WTC11 (cell line): ENCODE data around the gene SINHCAF. TPM values are rescaled to one million over a fixed set of nuclear protein-coding genes. Genes with fewer than 3 reads are reported as not detected.

Source experiments
- CREB1 ChIP-seq: sonication (generic); formaldehyde crosslinking; IDR thresholded peaks from 2 replicates; pipeline ENCODE4 v1.8.0; 2023; ENCODE audit warnings: mild to moderate bottlenecking, missing genetic modification reagents
- CREM ChIP-seq: sonication (generic); formaldehyde crosslinking; IDR thresholded peaks from 2 replicates; pipeline ENCODE4 v1.8.1; 2022; ENCODE audit warnings: mild to moderate bottlenecking, missing genetic modification reagents, moderate library complexity
- ERG ChIP-seq: fragments of 250-450 bp; sonication (Bioruptor Pico); IDR thresholded peaks from 2 replicates; pipeline ENCODE4 v1.8.0; 2021; ENCODE audit warnings: mild to moderate bottlenecking
- JUN ChIP-seq: sonication (generic); formaldehyde crosslinking; IDR thresholded peaks from 2 replicates; pipeline ENCODE4 v1.8.0; 2023; ENCODE audit warnings: mild to moderate bottlenecking, missing genetic modification reagents
- KAT7 ChIP-seq: sonication (generic); formaldehyde crosslinking; IDR thresholded peaks from 2 replicates; pipeline ENCODE4 v1.8.1; 2023; ENCODE audit warnings: missing genetic modification reagents, mild to moderate bottlenecking, borderline replicate concordance
- NFYB ChIP-seq: sonication (generic); formaldehyde crosslinking; conservative IDR thresholded peaks from 2 replicates; pipeline ENCODE4 v1.8.0; 2022; ENCODE audit warnings: low read depth, missing genetic modification reagents
- NR3C1 ChIP-seq: sonication (generic); formaldehyde crosslinking; conservative IDR thresholded peaks from 2 replicates; pipeline ENCODE4 v1.8.1; 2023; ENCODE audit warnings: low read depth, mild to moderate bottlenecking, missing genetic modification reagents
- SMAD4 ChIP-seq: sonication (generic); formaldehyde crosslinking; IDR thresholded peaks from 2 replicates; pipeline ENCODE4 v1.8.0; 2022; ENCODE audit warnings: mild to moderate bottlenecking, missing genetic modification reagents
- USF2 ChIP-seq: sonication (generic); formaldehyde crosslinking; IDR thresholded peaks from 2 replicates; pipeline ENCODE4 v1.8.1; 2023; ENCODE audit warnings: mild to moderate bottlenecking, missing genetic modification reagents, moderate library complexity
- total RNA-seq: library from RNA; stranded (reverse); gene quantifications from 3 replicates; pipeline ENCODE4 v1.2.3, GENCODE V29; 2021
- TF ChIP-seq, protein P1 (sequence below): sonication (generic); formaldehyde crosslinking; IDR thresholded peaks from 2 replicates; pipeline ENCODE4 v1.8.0; 2023; ENCODE audit warnings: missing genetic modification reagents, mild to moderate bottlenecking, borderline replicate concordance
- TF ChIP-seq, protein P2 (sequence below): sonication (generic); formaldehyde crosslinking; IDR thresholded peaks from 2 replicates; pipeline ENCODE4 v1.8.1; 2023; ENCODE audit warnings: mild to moderate bottlenecking, missing genetic modification reagents

Gene SINHCAF
- total RNA-seq, 1 experiment from 2014 or later = 407 TPM

GRCh38 chr12:31231611-31232360 is 94.2 kb downstream of the SINHCAF start (continued):
- TF ChIP-seq, protein P1, sequence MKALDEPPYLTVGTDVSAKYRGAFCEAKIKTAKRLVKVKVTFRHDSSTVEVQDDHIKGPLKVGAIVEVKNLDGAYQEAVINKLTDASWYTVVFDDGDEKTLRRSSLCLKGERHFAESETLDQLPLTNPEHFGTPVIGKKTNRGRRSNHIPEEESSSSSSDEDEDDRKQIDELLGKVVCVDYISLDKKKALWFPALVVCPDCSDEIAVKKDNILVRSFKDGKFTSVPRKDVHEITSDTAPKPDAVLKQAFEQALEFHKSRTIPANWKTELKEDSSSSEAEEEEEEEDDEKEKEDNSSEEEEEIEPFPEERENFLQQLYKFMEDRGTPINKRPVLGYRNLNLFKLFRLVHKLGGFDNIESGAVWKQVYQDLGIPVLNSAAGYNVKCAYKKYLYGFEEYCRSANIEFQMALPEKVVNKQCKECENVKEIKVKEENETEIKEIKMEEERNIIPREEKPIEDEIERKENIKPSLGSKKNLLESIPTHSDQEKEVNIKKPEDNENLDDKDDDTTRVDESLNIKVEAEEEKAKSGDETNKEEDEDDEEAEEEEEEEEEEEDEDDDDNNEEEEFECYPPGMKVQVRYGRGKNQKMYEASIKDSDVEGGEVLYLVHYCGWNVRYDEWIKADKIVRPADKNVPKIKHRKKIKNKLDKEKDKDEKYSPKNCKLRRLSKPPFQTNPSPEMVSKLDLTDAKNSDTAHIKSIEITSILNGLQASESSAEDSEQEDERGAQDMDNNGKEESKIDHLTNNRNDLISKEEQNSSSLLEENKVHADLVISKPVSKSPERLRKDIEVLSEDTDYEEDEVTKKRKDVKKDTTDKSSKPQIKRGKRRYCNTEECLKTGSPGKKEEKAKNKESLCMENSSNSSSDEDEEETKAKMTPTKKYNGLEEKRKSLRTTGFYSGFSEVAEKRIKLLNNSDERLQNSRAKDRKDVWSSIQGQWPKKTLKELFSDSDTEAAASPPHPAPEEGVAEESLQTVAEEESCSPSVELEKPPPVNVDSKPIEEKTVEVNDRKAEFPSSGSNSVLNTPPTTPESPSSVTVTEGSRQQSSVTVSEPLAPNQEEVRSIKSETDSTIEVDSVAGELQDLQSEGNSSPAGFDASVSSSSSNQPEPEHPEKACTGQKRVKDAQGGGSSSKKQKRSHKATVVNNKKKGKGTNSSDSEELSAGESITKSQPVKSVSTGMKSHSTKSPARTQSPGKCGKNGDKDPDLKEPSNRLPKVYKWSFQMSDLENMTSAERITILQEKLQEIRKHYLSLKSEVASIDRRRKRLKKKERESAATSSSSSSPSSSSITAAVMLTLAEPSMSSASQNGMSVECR = no peak
- TF ChIP-seq CREM (CRISPR knock-in tag) (no peak), USF2 (CRISPR knock-in tag) (no peak), NR3C1 (CRISPR knock-in tag) (no peak), SMAD4 (CRISPR knock-in tag) (no peak), NFYB (CRISPR knock-in tag) (no peak), KAT7 (CRISPR knock-in tag) (no peak), ERG (no peak), CREB1 (CRISPR knock-in tag) (no peak), JUN (CRISPR knock-in tag) (no peak)
- TF ChIP-seq, protein P2, sequence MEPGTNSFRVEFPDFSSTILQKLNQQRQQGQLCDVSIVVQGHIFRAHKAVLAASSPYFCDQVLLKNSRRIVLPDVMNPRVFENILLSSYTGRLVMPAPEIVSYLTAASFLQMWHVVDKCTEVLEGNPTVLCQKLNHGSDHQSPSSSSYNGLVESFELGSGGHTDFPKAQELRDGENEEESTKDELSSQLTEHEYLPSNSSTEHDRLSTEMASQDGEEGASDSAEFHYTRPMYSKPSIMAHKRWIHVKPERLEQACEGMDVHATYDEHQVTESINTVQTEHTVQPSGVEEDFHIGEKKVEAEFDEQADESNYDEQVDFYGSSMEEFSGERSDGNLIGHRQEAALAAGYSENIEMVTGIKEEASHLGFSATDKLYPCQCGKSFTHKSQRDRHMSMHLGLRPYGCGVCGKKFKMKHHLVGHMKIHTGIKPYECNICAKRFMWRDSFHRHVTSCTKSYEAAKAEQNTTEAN (CRISPR knock-in tag) = no peak
- TF ChIP-seq, all 79 proteins: peak for 0
